ENCODE data around the gene RLF. TPM values are rescaled to one million over a fixed set of nuclear protein-coding genes. Genes with fewer than 3 reads are reported as not detected.

Gene RLF
- polyA plus RNA-seq, result 1 to 10 TPM; 2.6 to 5.2 (median 4.0) TPM

- WGBS, 3 donors, result 0 to 1% (median 0%) methylated on average over 59 to 62 of the region's 62 CpGs
Observed at GRCh38 chr1:40161125-40161887, at the start of gene RLF. Gene RLF (plus strand): TSS chr1:40161387. CDS start chr1:40161400, 13 bp downstream.

GRCh38 chr1:40114400-40114799 lies 46.8 kb upstream of the RLF start:
- WGBS, 3 donors, result 84 to 91% (median 89%) methylated on average over 3 of the region's 3 CpGs
- no peak overlapping the region for H3K27ac ChIP-seq (ENCODE audit: low read depth, low read length)

More at GRCh38 chr1:40161125-40161887, at the start of gene RLF:
- H3K27ac ChIP-seq (ENCODE audit: low read depth, low read length), result peak within 1 kb of the TSS; percentile 83

- WGBS, 3 donors, result 83 to 88% (median 86%) methylated on average over 6 to 7 of the region's 7 CpGs
- H3K27ac ChIP-seq (ENCODE audit: low read depth, low read length), result no peak overlapping the region
Observed at GRCh38 chr1:40120128-40120527, 41.1 kb upstream of the RLF start.

- no peak overlapping the region for H3K27ac ChIP-seq (ENCODE audit: low read depth, low read length)
Observed at GRCh38 chr1:40122855-40123254, 38.3 kb upstream of the RLF start.

GRCh38 chr1:40130892-40131291 lies 30.3 kb upstream of the RLF start:
- WGBS, 3 donors, result 10 to 57% (median 28%) methylated on average over 2 of the region's 2 CpGs

GRCh38 chr1:40132383-40133311 lies 28.5 kb upstream of the RLF start:
- H3K27ac ChIP-seq (ENCODE audit: low read depth, low read length), result no peak overlapping the region
- WGBS, 3 donors, result 23 to 42% (median 30%) methylated on average over 41 to 44 of the region's 44 CpGs

More at GRCh38 chr1:40130892-40131291, 30.3 kb upstream of the RLF start:
- H3K27ac ChIP-seq (ENCODE audit: low read depth, low read length), result no peak overlapping the region

- 70 to 73% (median 71%) methylated on average over 21 of the region's 21 CpGs for whole genome bisulfite sequencing, 3 donors
- no peak overlapping the region for H3K27ac ChIP-seq (ENCODE audit: low read depth, low read length)
Observed at GRCh38 chr1:40133312-40133665, 27.9 kb upstream of the RLF start.

- WGBS, 3 donors, result 41 to 52% (median 51%) methylated on average over 2 of the region's 2 CpGs
Observed at GRCh38 chr1:40133839-40134238, 27.3 kb upstream of the RLF start.

GRCh38 chr1:40140211-40140973 lies 20.8 kb upstream of the RLF start:
- no peak overlapping the region for H3K27ac ChIP-seq (ENCODE audit: low read depth, low read length)
- 75 to 80% (median 76%) methylated on average over 7 of the region's 7 CpGs for WGBS, 3 donors

More at GRCh38 chr1:40133839-40134238, 27.3 kb upstream of the RLF start:
- no peak overlapping the region for H3K27ac ChIP-seq (ENCODE audit: low read depth, low read length)

GRCh38 chr1:40141878-40142535 lies 19.2 kb upstream of the RLF start:
- WGBS, 3 donors, result 15 to 59% (median 29%) methylated on average over 1 to 2 of the region's 2 CpGs
- no peak overlapping the region for H3K27ac ChIP-seq (ENCODE audit: low read depth, low read length)

- 12 to 18% (median 17%) methylated on average over 7 of the region's 7 CpGs for WGBS, 3 donors
- no peak overlapping the region for H3K27ac ChIP-seq (ENCODE audit: low read depth, low read length)
Observed at GRCh38 chr1:40143891-40144575, 17.2 kb upstream of the RLF start.

- 88 to 90% (median 90%) methylated on average over 6 of the region's 6 CpGs for WGBS, 3 donors
- no peak overlapping the region for H3K27ac ChIP-seq (ENCODE audit: low read depth, low read length)
Observed at GRCh38 chr1:40151457-40152079, 9.6 kb upstream of the RLF start.

- no peak overlapping the region for H3K27ac ChIP-seq (ENCODE audit: low read depth, low read length)
Observed at GRCh38 chr1:40153073-40153770, 8.0 kb upstream of the RLF start.

GRCh38 chr1:40155135-40155534 lies 6.1 kb upstream of the RLF start:
- H3K27ac ChIP-seq (ENCODE audit: low read depth, low read length), result no peak overlapping the region
- 66 to 88% (median 67%) methylated on average over 3 of the region's 3 CpGs for WGBS, 3 donors

More at GRCh38 chr1:40153073-40153770, 8.0 kb upstream of the RLF start:
- 0 to 1% (median 0%) methylated on average over 2 of the region's 2 CpGs for WGBS, 3 donors

GRCh38 chr1:40155910-40156309 lies 5.3 kb upstream of the RLF start:
- no peak overlapping the region for H3K27ac ChIP-seq (ENCODE audit: low read depth, low read length)
- 35 to 67% (median 61%) methylated on average over 3 of the region's 3 CpGs for WGBS, 3 donors

GRCh38 chr1:40160806-40161124 lies 422 bp upstream of the RLF start:
- WGBS, 3 donors, result 22 to 35% (median 33%) methylated on average over 7 of the region's 7 CpGs
- no peak overlapping the region for H3K27ac ChIP-seq (ENCODE audit: low read depth, low read length)

- no peak overlapping the region for H3K27ac ChIP-seq (ENCODE audit: low read depth, low read length)
- 0% methylated on average over 16 of the region's 16 CpGs for WGBS, 3 donors
Observed at GRCh38 chr1:40161888-40162397, 756 bp downstream of the RLF start.

Data from adipose tissue (tissue), 3 donors.